ENCODE measurements around the gene TMEM117.

GRCh38 chr12:43964033-43964432 lies 128.2 kb downstream of the TMEM117 start:
- no peak for TF ChIP-seq CTCF (IDR thresholded peaks at IDR 0.05; ENCODE audit: insufficient read depth, low read depth, low read length)
- no peak for TF ChIP-seq EZH2 (IDR thresholded peaks at IDR 0.05; ENCODE audit: insufficient read depth, low read length)
